ENCODE data around the gene NT5DC2. TPM values are rescaled to one million over a fixed set of nuclear protein-coding genes. Genes with fewer than 3 reads are reported as not detected.

NT5DC2 gene
- total and polyA plus RNA-seq, 2 of the 8 experiments (the other 6 are each of a cell fraction or from before 2014, with no cell fraction given) = 331 to 477 TPM

- TF ChIP-seq CHD2 (IDR thresholded peaks at IDR 0.05; ENCODE audit: low read length) (no peak), TEAD4 (IDR thresholded peaks at IDR 0.05; ENCODE audit: low read depth, low read length) (no peak), KDM5A (IDR thresholded peaks at IDR 0.05; ENCODE audit: low read length) (no peak), EP300 (IDR thresholded peaks at IDR 0.05; ENCODE audit: borderline replicate concordance in 1 of 2, low read depth in 2 of 2, low read length in 2 of 2) (no peak), RAD21 (IDR thresholded peaks at IDR 0.05 in 1 of 2, conservative IDR thresholded peaks at IDR 0.05 in 1 of 2; ENCODE audit: low read depth in 2 of 2, low read length in 2 of 2) (no peak), CEBPB (IDR thresholded peaks at IDR 0.05; ENCODE audit: low read depth, low read length) (no peak), HDAC2 (IDR thresholded peaks at IDR 0.05; ENCODE audit: borderline replicate concordance in 1 of 2, low read depth in 2 of 2, low read length in 2 of 2) (no peak), CTCF (IDR thresholded peaks at IDR 0.05; ENCODE audit: control extremely low read depth in 1 of 3, insufficient read depth in 1 of 3, low read depth in 1 of 3, low read length in 3 of 3) (no peak)
These were observed 41.6 kb downstream of the NT5DC2 start (continued) for GRCh38 chr3:52492059-52492458.
